AG10803 (cell line): Measurements from ENCODE around the gene LMO4.
A peak's percentile ranks its signal among the peaks of the same experiment; 100 is the strongest.

Source experiments
- DNase-seq: peaks from one replicate; pipeline ENCODE4 v3.0.0; 2010; ENCODE audit warnings: low read depth
- H3K4me3 ChIP-seq: 2 replicates; pipeline ENCODE4 v1.5.1; 2011; ENCODE audit warnings: mild to moderate bottlenecking, low read length, control low read depth
- TF ChIP-seq, protein P1 (sequence below): conservative IDR thresholded peaks from 2 replicates; pipeline ENCODE4 v1.5.1; 2011; ENCODE audit warnings: mild to moderate bottlenecking, low read length, control low read depth, inconsistent platforms

LMO4 gene

DNA sequence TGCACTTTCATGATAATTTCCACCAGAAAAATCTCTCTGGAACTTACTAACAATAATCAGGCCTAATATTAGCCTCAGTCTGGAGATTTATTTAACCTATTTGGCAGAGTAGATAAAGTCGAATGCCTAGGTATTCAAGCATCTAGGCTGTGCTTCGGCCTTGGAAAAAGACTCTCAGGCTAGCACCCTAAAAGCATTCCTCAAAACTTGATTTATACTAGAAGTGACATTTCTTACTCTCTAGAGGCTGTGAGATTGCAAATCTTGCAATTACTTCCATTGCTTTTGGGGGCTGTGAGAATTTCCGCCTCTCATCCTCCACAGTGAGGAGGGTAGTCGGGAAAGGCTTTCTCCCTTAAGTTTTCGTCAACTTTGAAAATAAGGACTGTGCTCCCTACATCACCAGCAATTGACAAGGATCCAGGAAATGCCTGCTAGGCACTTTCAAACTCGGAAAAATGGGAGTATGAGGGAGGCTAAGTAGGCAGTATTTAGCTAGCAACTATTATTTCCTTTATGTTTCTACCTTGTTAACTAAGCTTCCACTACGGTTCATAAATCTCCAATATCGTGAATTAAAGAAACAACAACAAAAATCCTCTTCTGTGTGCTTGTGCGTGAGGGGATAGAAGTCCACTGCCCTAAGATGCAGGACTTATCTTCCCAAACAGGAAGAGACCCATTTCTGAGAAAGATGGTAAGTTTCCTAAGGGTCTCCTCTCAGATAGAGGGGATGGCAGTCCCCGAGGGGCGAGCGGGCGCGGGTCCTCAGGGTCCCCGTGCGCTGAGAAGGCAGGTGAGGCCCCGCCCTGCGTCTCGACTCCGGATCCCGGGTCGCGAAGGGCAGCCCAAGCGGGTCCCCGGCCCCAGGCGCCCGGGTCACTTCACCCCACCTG is 1.1 kb upstream of the LMO4 start:
- no peak for DNase-seq
- H3K4me3 ChIP-seq = peak overlapping the region; percentile 65
- TF ChIP-seq, protein P1, sequence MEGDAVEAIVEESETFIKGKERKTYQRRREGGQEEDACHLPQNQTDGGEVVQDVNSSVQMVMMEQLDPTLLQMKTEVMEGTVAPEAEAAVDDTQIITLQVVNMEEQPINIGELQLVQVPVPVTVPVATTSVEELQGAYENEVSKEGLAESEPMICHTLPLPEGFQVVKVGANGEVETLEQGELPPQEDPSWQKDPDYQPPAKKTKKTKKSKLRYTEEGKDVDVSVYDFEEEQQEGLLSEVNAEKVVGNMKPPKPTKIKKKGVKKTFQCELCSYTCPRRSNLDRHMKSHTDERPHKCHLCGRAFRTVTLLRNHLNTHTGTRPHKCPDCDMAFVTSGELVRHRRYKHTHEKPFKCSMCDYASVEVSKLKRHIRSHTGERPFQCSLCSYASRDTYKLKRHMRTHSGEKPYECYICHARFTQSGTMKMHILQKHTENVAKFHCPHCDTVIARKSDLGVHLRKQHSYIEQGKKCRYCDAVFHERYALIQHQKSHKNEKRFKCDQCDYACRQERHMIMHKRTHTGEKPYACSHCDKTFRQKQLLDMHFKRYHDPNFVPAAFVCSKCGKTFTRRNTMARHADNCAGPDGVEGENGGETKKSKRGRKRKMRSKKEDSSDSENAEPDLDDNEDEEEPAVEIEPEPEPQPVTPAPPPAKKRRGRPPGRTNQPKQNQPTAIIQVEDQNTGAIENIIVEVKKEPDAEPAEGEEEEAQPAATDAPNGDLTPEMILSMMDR = no peak

DNA sequence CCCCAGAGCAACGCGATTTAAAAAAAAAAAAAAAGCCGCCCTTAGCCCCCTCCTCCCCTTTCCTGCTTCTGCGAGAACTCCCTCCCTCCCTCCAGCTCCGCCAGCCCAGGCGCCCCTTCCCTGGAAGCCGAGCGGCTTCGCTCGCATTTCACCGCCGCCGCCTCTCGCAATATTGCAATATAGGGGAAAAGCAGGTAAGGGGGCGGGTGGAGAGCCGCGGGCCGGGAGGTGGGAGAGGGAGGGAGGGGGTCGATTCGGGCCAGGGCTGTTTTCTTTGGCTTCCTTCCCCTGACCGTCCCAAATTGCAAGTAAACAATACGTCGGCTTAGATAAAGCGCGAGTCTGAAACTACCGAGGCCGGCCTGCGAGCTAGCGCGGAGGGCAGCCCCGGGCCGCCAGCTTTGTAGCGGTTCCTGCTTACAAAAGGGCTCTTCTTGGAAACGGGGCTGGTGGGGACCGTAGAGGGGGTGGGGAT is 408 bp downstream of the LMO4 start:
- H3K4me3 ChIP-seq = peak overlapping the region; percentile 81
- peak; percentile 35 for DNase-seq
- TF ChIP-seq, protein P1 = no peak

DNA sequence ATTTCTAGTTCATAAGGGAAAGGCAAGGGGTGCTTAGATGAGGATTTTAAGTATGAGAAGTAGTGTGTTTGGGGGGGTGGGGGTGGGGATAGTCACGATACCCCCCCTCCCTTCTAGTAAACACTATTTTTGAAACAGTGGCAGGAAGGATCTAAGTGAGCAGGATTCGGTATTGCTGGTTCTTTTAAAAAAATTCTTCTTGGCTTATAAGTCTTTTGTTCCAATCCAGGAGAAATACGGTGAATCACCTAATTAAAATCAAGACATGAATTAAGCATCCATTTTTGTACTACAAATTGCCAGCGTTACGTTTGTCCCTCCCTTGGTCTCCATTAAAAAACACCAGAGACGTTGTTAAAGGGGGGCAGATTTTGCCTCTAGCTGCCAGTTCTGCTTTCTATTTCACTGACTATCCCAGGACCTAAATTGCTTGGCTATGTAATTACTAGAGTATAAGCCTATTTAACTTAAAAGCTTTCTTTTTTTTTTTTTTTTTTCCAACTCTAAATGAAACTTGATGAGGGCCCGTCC is 911 bp downstream of the LMO4 start:
- TF ChIP-seq, protein P1 = no peak
- H3K4me3 ChIP-seq = peak overlapping the region; percentile 81
- peak; percentile 17 for DNase-seq

DNA sequence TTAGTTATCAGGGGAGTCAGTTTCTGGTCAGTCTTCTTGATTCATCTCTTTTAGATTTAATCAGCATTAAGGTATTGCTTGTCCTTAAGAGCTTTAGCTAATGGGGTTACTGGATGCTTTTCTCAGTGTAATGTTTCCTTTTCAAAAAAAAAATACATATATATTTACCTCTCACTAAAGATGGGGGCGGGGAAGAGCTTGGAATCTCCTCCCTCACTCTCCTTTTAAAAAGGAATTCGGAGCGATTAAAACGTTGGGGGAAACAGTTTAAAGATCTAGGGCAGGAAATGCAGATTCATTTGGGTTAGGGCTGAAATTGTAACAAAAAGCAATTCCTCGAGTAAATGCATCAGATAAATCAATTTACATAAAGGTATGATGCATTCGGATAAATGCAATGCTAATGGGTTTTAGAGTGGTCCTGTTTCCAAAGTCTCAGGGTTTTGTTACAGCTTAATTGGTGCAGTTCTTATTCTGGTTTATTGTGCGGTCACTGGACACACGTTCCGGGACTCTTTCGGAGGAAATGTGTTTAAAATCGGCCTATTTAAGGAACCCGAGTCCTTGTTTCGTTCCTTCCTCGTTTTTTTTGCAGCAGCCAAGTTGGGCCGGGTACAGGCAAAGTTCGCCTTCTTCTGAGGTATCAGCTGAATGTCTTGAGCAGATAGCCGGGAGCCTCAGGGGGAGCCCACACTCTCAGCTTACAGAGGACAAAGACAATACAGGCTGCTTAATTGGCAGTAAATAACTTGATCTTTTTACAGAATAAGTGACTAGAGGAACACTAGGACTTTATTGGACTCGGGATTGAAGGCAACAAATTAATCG is 1.6 kb downstream of the LMO4 start:
- H3K4me3 ChIP-seq = peak overlapping the region; percentile 81
- TF ChIP-seq, protein P1 = no peak
- DNase-seq = peak; percentile 24

DNA sequence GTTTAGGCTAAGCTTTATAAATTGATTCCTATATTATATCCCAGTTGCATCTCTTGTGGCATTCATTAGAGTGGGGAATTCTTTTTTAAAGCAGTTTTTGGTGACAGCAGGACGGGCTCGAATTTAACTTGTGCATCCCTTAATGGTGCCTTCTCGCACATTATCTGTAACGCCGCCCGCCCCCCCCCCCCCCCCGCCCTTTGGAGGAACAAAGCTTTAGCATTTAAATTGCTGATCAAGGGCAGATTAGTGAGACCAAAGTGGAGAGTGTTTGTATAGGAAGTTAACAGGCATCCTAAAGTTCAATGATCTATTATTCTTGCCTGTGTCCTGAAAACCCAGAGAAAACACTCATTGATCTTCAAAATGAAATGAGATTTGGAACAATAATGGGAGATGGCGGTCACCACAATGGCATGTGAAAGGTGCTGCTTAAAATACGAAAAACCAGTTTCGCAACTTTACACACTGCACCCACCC is 2.2 kb downstream of the LMO4 start:
- TF ChIP-seq, protein P1 = no peak
- H3K4me3 ChIP-seq = peak overlapping the region; percentile 81
- DNase-seq = no peak

DNA sequence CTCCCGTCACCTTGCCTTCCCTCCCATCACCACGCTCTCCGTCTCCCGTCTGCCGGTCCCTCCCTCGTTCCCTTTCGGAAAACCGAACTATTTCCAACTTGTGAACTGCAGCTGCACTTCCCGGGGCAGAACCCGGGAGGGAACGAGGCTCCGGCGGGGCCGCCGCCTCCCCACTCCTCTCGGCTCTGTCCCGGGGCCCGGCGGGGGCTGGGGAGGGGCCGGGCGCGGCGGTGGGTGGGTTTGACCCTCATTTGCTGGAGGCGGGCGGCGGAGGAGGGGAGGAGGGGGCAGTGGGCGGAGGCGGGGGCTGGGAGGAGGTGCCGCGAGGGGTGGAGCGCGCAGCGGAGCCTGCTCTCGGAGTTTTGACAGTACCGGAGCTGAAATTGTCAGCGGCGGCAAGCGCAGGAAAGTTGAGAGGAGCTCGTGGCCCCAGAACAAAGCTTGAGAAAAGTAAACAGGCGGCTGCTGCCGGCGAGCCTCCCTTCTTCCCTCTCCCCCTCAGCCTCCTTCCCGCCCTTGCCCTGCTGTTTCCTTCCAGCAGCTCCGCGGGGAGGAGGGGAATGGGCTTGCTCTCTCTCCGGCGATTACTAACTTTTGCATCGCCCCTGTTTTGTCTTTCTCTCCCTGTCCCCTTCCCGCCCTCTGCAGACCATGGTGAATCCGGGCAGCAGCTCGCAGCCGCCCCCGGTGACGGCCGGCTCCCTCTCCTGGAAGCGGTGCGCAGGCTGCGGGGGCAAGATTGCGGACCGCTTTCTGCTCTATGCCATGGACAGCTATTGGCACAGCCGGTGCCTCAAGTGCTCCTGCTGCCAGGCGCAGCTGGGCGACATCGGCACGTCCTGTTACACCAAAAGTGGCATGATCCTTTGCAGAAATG is 2.9 kb downstream of the LMO4 start:
- peak overlapping the region; percentile 81 for H3K4me3 ChIP-seq
- TF ChIP-seq, protein P1 = peak; percentile 27
- peak; percentile 34 for DNase-seq
